A673 (cell line): Measurements from ENCODE around the gene CDKN2D.

Experiments used
- CTCF ChIP-seq: fragments of 300-800, 200-600 bp; sonication (generic); conservative IDR thresholded peaks from 2 replicates; pipeline ENCODE4 v1.5.1; 2017; ENCODE audit warnings: low read depth, mild to moderate bottlenecking, antibody characterized with exemption, low read length, moderate library complexity, mixed read lengths
- EZH2 ChIP-seq: fragments of 200-600 bp; sonication (generic); IDR thresholded peaks from 2 replicates; pipeline ENCODE4 v1.6.1; 2017; ENCODE audit warnings: borderline replicate concordance, low read depth, mild to moderate bottlenecking, mixed read lengths, antibody characterized with exemption, low read length; ENCODE audit not compliant: poor library complexity, severe bottlenecking

- TF ChIP-seq EZH2 (no peak), CTCF (no peak)
These were observed 34.5 kb upstream of the CDKN2D start for GRCh38 chr19:10603084-10603872.
